AG20443 (cell line): ENCODE results near the gene CREBL2.
"Not testable (repeated sequence)": the region's sequence is repeated elsewhere in the genome, so short reads cannot be mapped to it uniquely, and the experiment has no call there.

ENCODE experiments used
- DNase-seq: peaks from one replicate; pipeline ENCODE4 v3.0.0; 2012; ENCODE audit warnings: low spot score, mixed read lengths

The CREBL2 gene, protein sequence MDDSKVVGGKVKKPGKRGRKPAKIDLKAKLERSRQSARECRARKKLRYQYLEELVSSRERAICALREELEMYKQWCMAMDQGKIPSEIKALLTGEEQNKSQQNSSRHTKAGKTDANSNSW

DNA sequence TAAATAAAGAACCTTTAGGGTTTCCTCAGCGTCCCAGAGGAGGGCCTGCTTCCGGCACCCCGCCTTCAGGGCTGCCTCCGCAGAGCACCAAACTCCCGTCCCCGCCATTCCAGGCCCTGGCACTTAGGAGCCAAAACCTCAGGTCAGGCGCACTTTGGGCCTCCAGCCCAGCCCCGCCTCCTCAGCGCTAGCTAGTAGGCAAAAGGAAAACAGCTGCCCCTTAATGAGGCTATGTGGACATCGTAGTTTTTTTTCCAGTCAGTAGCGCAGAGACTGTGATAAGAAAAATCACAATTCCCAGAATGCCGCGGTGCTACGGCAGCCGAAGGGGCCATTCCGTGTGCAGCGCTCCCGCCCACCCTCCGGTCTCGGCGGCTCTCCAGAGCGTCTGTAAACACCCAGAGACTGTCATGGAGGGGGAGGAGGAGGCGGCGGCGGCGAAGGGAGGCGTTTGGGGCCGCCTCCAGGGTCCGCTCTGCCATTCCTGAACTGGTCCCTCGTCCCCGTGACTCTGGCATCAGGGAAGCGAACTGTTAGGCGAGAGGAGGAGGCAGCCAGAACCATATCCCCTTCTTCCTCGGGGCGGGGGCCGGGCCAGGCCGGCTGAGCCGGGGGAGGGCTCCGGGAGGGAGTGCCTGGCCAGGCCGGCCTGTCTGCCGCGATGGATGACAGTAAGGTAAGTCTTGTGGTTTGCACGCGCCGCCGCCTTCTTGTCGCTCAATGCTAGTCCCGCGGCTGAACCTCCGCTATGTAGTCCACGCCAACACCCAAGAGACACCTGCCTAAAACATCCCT is at the start of gene CREBL2:
Gene CREBL2 (plus strand): TSS at position 365 of the 795 bp plus-strand sequence. CDS start 297 bp downstream, at position 662.
- peak; percentile 92 for DNase-seq

DNA sequence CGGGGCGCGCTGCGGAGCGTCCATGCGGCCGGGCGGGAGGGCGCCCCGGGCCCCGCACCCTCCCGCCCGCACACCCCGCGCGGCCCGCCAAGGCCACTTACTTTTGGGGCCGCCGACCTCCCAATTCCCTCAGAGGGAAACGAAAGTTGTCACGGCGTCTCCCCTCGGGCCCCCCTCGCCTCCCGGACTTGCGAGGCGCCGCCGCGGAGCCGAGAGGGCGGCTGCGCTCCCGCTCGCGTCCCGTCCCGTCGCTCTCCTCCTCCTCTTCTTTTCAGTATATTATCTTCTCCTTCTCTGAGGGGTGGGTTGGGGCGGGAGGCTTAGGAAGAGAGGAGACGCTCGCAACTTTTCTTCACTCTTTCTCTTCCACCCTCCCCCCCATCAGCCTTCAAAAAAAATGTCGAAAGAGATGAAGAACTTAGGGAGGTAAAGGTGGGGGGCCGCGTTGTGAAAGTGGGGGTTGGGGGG is 49.6 kb upstream of the CREBL2 start:
- peak; percentile 54 for DNase-seq

DNA sequence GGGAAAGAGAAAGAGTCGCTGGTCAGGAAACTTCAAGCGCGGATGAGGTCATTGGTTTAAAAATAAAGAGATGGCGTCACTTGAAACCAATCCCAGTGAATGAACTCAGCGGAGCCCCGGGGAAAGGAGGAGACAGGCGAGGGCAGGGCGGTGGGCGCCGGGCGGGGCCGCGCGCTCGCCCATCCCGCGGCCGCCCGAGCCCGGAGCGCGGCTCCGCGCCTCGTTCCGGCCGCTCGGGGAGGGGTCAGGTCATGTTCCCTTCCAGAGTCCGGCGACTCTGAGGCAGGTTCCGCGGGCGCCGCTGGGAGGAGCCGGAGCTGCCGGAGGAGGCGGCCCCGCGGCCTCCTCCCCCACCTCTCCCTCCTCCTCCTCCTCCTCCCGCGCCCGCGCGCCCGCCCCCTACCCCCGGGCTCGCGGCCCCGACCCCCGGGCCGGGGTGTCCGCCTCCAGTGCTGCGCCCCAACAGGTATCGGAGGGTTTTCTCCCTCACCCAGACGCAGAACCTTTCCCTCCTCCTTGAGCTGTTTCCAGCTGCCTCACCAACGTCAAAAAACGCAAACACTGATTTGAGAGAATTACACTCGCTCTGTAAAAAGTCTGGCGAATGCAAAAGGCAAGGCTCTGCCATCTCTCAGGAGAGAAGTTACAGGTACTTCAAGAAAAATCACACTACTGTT is 49.0 kb upstream of the CREBL2 start, which contains the start of gene DUSP16:
Gene DUSP16 (minus strand): TSS at position 279 of the 677 bp plus-strand sequence. CDS start 41,765 bp downstream, outside the sequence.
- peak; percentile 96 for DNase-seq

DNA sequence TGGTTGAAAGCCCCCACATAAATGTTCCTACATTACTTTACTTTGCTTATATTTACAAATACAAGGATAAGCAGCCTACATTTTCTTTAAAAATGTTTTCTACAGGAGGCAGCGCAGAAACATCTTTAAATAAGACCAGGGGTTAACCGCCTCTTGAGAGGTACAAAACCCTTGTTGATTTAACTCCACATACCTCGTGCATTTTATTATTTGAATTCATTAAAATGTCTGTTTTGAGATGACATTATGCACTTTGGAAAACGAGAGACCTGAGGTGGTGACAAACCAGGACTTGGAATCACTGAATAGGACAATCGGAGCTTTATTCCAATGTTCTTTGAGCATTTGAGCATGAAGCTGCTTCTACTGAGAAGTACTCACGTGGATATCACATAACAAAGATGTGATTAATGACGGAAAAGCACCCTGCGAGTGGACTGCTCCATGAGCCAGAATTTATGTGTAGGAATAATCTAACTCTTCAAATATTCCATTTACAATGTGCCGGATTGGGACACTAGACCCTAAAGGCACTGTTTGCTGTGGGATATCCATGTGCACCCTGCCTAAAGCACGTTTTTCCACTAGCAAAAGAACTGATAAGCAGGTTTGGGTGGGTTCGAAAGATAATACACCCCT is 48.3 kb upstream of the CREBL2 start:
- no peak for DNase-seq

DNA sequence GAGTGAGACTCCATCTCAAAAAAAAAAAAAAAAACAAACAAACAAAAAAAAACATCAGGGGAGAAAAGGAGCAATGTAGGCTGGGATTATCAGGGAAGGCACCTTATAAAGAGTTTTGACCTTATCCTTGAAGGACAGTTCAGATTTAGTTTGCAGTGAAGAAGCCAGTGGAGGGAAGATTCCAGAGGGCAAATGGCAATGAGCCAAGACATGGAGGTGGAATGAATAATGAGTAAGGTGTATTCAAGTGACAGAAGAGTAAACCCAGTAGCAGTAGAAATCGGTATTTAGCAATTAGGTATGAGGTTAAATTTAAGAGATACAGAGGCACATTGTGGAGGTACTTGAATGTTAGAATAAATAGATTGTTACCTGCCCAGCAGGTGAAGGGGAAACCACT is 46.8 kb upstream of the CREBL2 start:
- no peak for DNase-seq

DNA sequence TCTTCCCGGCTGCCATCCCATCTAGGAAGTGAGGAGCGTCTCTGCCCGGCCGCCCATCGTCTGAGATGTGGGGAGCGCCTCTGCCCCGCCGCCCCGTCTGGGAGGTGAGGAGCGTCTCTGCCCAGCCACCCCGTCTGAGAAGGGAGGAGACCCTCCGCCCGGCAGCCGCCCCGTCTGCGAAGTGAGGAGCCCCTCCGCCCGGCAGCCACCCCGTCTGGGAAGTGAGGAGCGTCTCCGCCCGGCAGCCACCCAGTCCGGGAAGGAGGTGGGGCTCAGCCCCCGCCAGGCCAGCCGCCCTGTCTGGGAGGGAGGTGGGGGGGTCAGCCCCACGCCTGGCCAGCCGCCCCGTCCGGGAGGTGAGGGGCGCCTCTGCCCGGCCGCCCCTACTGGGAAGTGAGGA is 45.7 kb upstream of the CREBL2 start:
- not testable (repeated sequence) for DNase-seq

DNA sequence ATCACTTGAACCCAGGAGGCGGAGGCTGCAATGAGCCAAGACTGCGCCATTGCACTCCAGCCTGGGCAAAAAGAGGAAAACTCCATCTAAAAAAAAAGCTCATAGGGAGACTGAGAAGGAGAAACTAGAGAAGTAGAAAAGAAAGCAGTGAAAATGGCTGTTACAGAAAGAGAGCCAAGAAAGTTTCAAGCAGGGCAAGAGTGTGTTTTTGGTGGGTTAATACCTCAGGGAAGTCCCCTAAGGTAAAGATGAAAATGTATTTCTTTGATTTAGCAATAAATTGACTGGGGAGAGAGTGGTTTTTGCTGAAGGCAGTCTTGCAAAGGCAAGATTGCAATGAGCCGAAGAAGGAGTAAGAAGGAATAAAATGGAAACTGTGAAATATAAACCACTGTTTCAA is 39.0 kb upstream of the CREBL2 start:
- no peak for DNase-seq

DNA sequence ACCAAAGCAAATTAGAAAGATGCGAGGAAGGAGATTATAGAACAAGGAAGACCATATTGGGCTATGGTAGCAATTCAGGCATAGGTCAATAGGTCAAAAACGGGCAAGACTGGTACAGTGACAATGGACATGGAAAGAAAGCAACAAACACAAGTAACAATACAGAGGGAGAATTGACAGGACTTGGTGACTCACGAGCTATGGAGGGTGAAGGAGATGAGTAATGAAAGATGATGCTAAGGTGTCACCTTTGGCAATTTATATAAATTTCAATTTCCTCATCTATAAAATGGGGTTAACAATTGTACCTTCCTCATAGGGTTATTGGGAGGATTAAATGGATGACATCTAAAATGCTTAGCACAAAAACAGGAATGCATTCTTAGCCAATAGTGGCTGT is 33.9 kb upstream of the CREBL2 start:
- no peak for DNase-seq

DNA sequence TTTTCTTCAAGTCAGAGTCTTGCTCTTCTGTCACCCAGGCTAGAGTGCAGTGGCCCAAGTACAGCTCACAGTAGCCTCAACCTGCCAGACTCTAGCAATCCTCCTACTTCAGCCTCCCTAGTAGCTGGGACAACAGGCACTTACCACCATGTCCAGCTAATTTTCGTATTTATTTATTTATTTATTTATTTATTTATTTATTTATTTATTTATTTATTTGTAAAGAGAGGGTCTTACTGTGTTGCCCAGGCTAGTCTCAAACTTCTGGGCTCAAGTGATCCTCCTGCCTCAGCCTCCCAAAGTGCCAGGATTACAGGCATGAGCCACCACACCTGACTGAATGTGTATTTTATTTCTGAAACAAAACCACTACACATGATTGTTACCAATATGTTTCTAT is 31.0 kb upstream of the CREBL2 start:
- DNase-seq: not testable (repeated sequence)

DNA sequence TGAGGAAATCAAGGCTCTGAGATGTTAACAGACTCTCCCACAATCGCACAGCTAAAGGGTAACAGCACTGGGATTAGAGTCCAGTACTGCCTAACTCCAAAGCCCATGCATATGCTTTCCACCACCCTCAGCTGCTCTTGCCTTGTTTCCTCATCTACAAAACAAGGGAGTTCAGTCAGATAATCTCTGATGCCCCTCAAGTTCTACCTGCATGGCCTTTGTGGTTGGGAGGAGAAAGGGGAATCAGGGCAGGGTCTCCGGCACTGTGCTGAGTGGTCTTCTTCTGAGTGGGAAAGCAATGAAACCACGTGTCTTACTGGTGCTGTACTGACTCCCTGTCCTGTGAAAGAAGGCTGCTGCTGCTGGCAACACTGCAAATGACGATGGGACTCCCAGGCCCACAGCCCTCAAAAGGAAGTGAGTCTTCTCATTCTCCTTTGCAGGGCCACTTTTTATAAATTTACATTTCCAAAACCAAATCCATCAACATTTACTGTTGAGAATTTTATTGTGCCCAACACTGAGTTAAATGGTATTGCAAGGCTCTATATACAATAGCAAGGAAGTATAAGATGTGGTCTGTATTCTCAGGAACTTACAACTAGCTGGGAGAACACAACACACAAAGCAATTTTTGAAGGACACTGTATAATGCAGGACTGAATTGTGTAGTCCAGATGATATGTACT is 29.3 kb upstream of the CREBL2 start:
- DNase-seq: no peak

DNA sequence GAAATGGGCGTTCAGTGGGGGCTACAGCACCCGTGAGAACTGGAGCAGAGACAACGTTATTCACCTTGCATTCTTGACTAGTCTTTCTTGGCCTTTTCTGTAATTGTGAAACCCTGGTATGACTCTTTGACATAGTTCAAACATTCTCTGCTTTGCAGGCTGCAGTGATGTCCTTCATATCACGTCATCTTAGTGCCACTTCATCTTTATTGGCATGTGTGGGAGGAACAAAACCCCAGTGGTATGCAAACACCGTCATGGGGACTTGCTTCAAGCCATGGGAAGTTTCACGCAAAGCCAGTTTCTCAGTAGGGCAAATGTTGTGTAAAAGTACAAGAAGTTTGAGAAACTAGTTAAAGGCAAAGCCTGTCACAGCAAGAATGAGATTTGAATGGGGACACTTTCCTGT is 28.8 kb upstream of the CREBL2 start:
- DNase-seq: peak; percentile 37

DNA sequence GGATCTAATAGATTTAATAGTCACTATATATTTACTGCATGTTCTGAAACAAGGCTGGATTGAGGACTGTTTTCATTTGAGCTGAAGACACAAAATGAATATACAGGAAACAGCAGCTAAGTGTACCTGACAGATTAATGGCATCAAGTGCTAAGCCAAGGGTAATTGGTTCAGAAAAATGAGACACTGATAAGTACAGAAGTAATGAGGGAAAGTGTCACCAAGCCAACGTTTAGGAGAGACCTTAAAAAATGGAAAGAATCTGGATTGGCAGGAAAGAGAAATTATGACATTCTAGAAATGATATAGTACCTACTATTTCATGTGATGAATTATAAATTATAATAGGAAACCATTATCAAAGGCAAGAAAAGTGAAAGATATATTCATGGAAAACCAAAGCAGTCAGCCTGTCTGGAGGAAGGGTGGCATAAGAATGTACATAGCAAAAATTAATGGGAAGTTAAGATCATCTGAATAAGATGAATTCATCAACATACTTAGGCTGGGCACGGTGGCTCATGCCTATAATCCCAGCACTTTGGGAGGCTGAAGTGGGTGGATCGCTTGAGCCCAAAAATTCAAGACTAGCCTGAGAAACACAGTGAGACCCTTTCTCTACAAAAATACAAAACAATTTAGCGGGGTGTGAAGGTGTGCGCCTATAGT is 28.0 kb upstream of the CREBL2 start:
- no peak for DNase-seq

DNA sequence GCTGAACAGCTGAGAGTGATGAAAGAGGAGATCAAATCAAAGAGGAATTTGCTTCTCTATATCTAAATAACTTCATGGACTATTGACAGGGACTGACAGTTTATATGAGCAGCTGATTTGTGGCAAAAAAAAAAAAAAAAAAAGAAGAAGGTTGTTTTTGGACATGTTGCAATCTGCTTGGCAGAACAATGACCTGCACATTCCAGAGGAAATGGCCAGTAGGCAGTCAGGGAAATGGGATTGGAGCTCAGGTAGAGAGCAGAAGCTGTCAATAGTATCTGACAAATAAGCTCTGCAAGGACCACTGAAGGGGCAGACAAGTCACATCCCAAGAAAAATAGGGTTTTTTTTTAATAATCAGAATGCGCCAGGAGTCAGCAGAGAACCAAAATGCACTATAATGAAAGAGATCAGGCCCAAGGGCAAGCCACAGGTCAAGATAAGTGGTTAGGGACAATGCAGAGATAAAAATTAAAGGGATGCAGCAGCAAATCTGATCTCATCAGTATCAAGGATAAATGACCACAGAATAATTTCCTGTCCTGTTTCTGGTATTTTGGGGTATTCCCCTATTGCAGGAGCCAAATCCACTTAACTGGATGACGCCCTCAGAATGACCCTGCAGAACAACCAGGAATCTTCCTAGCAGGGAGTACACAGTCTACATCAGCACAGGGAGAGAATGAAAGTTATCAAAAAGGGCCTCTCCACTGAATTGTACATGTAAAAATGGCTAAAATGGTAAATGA is 26.4 kb upstream of the CREBL2 start:
- DNase-seq: no peak

DNA sequence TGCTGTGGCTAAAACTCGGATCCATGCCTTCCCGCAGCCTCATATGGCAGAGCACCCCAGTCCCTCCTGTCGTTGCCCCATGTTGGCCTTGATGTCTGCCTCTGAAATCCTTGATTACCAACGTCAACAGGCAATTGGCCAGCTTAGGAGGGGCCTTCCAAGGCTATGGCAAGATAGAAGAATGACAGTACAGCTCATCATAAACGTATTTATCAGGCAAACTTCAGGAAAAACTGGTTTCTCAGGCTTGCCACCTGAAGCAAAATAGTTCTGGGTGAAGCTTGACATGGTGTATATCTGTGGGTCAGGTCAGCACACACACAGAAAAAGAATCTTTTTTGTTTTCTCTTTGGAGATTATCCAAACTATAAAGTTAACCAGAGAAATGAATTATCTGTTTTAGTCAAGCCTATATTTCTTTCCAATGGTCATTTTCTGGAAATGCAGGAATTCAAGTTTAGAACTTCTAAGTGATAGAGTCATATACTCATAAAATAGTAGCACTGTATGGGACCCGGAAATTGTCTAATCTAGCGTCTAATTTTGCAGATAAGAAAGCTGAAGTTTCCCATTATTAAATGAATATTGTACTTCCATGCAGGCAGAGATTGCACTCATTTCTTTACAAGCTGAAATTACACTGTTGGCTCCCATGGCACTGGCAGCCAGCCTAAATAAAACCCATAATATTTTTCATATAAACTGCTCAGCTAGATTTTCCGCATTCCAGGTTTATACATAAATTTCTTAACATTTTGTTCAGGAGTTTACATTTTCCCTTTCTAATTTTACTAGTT is 24.6 kb upstream of the CREBL2 start:
- no peak for DNase-seq

DNA sequence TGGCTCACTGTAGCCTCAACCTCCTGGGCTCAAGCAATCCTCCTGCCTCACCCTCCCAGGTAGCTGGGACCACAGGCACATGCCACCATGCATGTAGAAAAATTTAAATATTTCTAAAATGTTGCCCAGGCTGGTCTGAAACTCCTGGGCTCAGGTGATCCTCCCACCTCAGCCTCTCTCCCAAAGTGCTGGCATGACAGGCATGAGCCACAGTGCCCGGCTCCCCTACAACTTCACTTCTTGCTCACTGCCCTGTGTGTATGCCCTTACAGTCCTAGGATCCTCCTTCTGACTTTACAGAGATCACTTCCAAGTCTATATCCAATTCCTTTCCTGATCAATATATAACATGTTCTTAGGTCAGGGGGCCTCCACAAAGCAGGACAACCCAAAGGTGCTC is 23.8 kb upstream of the CREBL2 start:
- DNase-seq: no peak

DNA sequence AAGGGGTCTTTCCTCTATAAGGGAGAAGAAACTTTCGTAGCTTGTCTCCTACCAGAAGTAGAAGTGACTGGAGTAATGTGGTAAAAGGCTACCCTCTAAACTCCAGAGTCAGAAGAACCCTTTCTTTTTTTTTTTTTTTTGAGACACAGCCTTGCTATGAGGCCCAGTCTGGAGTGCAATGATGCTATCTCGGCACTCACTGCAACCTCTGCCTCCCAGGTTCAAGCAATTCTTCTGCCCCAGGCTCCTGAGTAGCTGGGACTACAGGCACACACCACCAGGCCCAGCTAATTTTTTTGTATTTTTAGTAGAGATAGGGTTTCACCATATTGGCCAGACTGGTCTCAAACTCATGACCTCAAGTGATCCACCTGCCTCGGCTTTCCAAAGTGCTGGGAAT is 23.2 kb upstream of the CREBL2 start:
- DNase-seq: not testable (repeated sequence)

DNA sequence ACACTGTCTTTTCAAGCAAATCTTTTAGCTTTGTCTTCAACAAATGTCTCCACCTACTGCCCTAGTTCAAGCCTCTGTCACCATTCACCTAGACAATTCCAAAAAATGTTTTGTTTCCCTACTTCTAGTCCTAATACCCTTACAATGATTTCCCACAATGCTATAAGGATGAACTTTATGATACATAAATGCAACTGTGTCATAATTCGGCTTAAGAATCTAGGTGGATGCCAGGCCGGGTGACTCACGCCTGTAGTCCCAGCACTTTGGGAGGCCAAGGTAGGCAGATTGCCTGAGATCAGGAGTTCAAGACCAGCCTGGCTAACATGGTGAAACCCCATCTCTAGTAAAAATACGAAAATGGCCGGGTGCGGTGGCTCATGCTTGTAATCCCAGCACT is 20.7 kb upstream of the CREBL2 start:
- DNase-seq: no peak

DNA sequence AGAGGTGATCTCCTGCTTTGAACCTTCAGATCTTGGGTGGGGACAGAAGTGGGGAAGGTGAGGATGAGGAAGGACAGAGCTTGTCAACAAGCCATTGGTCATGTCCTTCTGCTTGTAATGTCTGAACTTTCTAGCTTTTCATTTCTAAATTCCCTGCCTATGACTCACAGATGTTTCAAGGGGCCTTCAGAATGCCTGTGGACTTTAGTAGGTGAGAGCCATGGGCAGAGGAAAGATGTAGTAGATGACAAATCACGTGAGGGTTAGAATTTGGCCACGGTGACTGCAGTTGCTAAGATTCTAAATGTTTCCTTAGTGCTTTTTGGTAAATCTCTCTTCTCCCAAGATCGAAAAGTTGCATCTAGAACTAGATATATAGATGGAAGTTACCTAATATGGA is 18.7 kb upstream of the CREBL2 start:
- DNase-seq: peak; percentile 60

DNA sequence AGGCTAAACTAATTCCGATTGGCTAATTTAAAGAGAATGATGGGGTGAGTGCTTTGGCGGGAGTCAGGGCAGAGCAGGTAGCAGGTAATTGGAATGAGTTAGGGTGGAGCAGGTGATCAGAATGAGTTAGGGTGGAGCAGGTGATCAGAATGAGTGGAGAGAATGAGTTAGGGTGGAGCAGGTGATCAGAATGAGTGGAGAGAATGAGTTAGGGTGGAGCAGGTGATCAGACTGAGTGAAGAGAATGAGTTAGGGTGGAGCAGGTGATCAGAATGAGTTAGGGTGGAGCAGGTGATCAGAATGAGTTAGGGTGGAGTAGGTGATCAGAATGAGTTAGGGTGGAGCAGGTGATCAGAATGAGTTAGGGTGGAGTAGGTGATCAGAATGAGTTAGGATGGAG is 15.7 kb upstream of the CREBL2 start:
- DNase-seq: not testable (repeated sequence)

DNA sequence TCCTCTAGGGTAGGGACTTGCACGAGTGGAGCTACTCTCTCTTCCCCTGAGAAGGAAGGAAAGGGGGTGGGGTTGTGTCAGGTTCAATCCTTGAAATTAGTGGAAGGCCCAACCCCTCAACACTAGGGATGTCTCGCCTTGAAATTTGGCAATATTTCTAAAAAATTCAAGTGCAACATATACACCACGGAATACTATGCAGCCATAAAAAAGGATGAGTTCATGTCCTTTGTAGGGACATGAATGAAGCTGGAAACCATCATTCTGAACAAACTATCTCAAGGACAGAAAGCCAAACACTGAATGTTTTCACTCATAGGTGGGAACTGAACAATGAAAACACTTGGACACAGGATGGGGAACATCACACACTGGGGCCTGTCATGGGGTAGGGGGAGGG is 15.1 kb upstream of the CREBL2 start:
- DNase-seq: not testable (repeated sequence)
